Calu3 (cell line): ENCODE data around the gene LTV1. TPM values are rescaled to one million over a fixed set of nuclear protein-coding genes. Genes with fewer than 3 reads are reported as not detected.

Experiments
- BruUV-seq: library from RNA; stranded (reverse); fragments of 400-500 nt; replicated peaks from 2 replicates; lab custom pipeline; 2021; lab: Mats Ljungman, UMichigan
- CTCF ChIA-PET: fragments of 300-600 bp; sonication (Branson Sonifier 250); formaldehyde crosslinking; loops from one replicate; lab custom pipeline; 2022; ENCODE audit warnings: antibody characterized with exemption; lab: Charles Lee
- DNase-seq: peaks from one replicate; pipeline ENCODE4 v3.0.0; 2022
- H3K27ac Mint-ChIP-seq: one replicate; pipeline ENCODE4 v1.8.0; 2022; ENCODE audit warnings: mixed read lengths; ENCODE audit not compliant: unreplicated experiment
- H3K27me3 Mint-ChIP-seq: one replicate; pipeline ENCODE4 v1.8.0; 2022; ENCODE audit warnings: mixed read lengths; ENCODE audit not compliant: unreplicated experiment
- H3K36me3 Mint-ChIP-seq: one replicate; pipeline ENCODE4 v1.8.0; 2022; ENCODE audit warnings: mild to moderate bottlenecking, moderate library complexity, mixed read lengths; ENCODE audit not compliant: insufficient read depth, unreplicated experiment
- H3K4me1 Mint-ChIP-seq: one replicate; pipeline ENCODE4 v1.8.0; 2022; ENCODE audit warnings: mild to moderate bottlenecking, low read depth, mixed read lengths; ENCODE audit not compliant: unreplicated experiment
- H3K4me3 Mint-ChIP-seq: one replicate; pipeline ENCODE4 v1.8.0; 2022; ENCODE audit warnings: mild to moderate bottlenecking, low read depth, moderate library complexity, mixed read lengths; ENCODE audit not compliant: unreplicated experiment
- H3K9me3 Mint-ChIP-seq: one replicate; pipeline ENCODE4 v1.8.0; 2022; ENCODE audit warnings: low read depth, mixed read lengths; ENCODE audit not compliant: unreplicated experiment
- intact Hi-C: fragments of 100-400 bp; cut with micrococcal nuclease; formaldehyde crosslinking; loops from one replicate; pipeline ENCODE4 v1.10.0; 2022; ENCODE audit not compliant: unreplicated experiment
- total RNA-seq: library from RNA; stranded (reverse); gene quantifications from 2 replicates; pipeline ENCODE4 v1.2.3, GENCODE V29; 2022
- TF ChIP-seq, protein P1 (sequence below): fragments of 200-600 bp; IDR thresholded peaks from one replicate; pipeline ENCODE4 v1.8.0; 2022; ENCODE audit warnings: antibody characterized with exemption; ENCODE audit not compliant: unreplicated experiment

Gene LTV1
- total RNA-seq, 1 experiment from 2014 or later = 21.8 TPM

DNA sequence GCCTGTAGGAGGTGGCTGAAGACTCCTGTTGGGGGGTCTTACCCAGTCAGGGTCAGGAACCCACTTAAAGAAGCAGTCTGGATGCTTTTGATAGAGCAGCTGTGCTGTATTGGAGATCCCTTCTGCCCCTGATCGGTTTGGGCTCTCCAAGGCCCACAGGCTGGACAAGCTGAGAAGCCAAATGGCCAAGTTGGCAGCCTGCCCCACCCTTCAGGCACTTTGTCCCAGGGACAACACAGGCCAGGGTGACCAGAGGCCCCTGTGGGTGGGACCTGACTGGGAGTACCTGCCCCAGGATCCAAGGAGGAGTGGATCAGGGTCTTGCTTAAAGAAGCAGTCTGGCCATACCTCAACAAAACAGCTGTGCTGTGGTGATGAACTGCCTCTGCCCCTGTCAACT, 69.5 kb downstream of the LTV1 start:
- BruUV-seq = no TSS peak
- CTCF ChIA-PET = no interaction called here

More for the DNA sequence above, 69.5 kb downstream of the LTV1 start:
- Mint-ChIP-seq H3K4me3 (no peak overlapping the region), H3K36me3 (no peaks in the 10 kb centered on the region), H3K27me3 (peaks cover 62% of the 10 kb centered on the region), H3K27ac (no peak overlapping the region), H3K9me3 (peaks cover 12% of the 10 kb centered on the region), H3K4me1 (no peaks in the 10 kb centered on the region)
- TF ChIP-seq, protein P1, sequence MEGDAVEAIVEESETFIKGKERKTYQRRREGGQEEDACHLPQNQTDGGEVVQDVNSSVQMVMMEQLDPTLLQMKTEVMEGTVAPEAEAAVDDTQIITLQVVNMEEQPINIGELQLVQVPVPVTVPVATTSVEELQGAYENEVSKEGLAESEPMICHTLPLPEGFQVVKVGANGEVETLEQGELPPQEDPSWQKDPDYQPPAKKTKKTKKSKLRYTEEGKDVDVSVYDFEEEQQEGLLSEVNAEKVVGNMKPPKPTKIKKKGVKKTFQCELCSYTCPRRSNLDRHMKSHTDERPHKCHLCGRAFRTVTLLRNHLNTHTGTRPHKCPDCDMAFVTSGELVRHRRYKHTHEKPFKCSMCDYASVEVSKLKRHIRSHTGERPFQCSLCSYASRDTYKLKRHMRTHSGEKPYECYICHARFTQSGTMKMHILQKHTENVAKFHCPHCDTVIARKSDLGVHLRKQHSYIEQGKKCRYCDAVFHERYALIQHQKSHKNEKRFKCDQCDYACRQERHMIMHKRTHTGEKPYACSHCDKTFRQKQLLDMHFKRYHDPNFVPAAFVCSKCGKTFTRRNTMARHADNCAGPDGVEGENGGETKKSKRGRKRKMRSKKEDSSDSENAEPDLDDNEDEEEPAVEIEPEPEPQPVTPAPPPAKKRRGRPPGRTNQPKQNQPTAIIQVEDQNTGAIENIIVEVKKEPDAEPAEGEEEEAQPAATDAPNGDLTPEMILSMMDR = no peak
- no peak for DNase-seq
- intact Hi-C loops = no loop called here

Other genes with a start within 250 kb of the LTV1 start
- 19.5 and 20.7 TPM in 2 replicates for gene PHACTR2, start 165.4 kb upstream of the LTV1 start, total RNA-seq
- gene ZC2HC1B, start 21.1 kb downstream of the LTV1 start, total RNA-seq = not detected in 2 replicates
- gene PLAGL1, start 164.9 kb downstream of the LTV1 start, total RNA-seq = 9.8 and 10.7 TPM in 2 replicates